ENCODE data around the gene SH3RF1. TPM values are rescaled to one million over a fixed set of nuclear protein-coding genes. Genes with fewer than 3 reads are reported as not detected.
"Not testable (repeated sequence)": the region's sequence is repeated elsewhere in the genome, so short reads cannot be mapped to it uniquely, and the experiment has no call there.

Gene SH3RF1
- polyA plus RNA-seq, 3 donors: 30.0 to 34.9 (median 30.1) TPM

DNA sequence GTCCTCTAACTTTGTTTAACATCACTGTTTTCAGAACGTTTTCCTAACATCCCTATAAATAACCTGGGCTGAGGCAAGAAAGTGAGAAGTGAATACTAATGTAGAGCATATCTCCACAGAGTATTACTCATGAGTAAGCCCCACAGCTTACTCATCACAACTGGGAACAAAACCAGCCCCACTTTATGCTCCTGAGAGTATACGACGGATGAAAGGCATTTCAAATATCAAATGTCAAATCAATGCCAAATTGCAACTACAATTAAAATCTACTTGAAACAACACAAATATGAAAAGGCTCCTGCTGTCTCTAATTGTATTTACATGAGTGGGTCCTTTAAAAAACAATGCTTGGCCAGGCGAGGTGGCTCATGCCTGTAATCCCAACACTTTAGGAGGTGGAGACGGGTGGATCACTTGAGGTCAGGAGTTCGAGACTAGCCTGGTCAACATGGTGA, 41.2 kb downstream of the SH3RF1 start:
- DNase-seq (ENCODE audit: low read depth in 3 of 3, low spot score in 2 of 3): no peak

DNA sequence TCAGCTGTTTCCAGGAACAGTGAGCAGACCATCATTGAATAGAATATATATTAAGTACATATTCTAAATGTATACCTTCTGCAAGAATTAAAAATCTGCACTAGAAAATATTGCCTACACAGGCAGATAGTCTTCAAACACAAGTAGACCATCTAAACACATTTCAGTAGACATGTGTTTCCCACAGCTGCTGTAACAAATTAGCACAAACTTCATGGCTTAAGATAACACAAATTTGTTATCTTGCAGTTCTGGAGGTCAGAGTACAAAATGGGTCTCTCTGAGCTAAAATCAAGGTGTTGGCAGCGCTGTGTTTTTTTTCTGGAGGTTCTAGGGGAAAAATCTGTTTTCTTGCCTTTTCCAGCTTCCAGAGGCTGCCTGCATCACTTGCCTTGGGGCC, 42.7 kb downstream of the SH3RF1 start:
- no peak for DNase-seq (ENCODE audit: low read depth in 3 of 3, low spot score in 2 of 3)

DNA sequence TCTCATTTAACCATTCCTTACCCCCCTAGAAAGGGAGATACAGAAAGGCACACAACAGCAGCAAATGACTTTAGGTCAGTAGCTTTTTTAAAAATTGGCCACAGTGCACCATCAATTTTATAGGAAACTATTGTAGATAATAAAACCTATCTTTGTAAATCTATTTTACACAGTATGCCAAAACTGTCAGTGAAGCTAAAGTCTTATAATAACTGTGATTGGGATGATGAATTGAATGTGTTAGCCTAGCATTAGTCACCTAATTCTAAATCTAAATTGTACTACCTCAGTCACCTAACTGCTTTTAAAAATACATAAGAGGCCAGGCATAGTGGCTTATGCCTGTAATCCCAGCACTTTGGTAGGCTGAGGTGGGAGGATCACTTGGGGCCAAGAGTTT, 44.2 kb downstream of the SH3RF1 start:
- DNase-seq (ENCODE audit: low read depth in 3 of 3, low spot score in 2 of 3): no peak

DNA sequence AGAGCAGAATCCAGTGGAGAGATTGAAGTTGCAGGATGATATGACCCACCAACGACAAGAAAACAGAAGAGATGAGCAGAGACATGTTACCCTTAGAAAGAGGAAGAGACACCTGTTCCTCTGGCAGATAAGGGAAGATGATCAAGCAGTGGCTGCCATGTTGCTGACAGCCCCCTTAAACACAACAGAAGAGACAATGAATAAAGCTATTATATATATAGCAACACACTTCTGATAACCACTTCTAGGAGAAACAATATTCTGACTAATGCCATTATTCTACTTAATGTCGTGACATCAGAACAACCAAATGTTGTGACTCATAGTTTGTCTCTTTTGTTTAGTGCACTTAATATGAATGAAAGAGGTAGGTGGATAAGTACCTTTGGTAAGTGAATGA, 44.9 kb downstream of the SH3RF1 start:
- no peak for DNase-seq (ENCODE audit: low read depth in 3 of 3, low spot score in 2 of 3)

DNA sequence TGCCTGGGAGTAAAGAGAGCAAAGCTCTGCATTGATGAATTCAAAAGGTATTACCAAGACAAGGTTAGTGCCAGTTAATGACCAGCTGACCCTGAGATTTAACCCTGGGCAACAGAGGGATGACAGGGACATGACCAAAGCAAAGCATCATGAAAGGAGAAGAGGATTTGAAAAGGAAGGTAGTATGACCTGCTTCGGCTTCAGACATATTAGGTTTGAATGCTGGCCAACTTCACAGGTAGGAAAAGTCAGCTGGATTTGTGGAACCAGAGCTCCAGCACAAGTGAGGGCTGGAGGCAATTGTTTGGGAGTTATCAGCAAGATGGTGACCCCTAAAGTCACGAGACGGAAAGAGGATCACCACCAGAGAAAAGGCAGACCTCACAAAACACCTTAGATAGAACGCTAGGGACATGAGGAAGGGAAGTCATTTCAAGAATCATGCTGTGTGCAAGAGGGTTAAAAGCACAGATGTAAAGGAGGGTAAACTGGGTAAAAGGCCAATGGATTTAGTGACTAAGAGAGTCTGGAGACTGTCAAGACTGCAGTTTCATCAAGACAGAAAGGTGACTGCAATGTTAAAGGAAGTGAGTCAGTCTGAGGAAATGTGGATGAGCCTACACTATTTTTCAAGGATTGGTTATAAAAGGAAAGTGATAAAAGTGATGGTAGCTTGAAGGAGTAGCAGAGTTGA, 45.6 kb downstream of the SH3RF1 start:
- DNase-seq (ENCODE audit: low read depth in 3 of 3, low spot score in 2 of 3): no peak

DNA sequence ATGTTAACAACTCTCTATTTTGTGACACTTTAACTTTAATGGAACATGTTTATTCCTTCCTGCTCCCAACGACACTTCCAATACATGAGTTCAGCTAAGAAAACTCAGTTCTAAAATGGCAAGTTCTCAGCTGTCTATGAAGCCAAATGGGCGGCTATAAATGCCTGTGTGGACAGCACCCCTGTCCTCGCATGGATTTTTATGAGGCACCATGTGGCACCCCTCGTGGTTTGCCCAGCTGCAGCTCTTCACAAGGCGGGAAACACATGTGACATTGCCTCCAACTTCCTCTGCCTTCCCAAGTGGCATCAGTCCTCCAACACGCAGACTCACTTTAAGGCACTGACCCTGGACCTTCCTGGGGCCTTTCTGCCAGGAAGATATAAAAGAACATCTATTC, 48.0 kb downstream of the SH3RF1 start:
- no peak for DNase-seq (ENCODE audit: low read depth in 3 of 3, low spot score in 2 of 3)

DNA sequence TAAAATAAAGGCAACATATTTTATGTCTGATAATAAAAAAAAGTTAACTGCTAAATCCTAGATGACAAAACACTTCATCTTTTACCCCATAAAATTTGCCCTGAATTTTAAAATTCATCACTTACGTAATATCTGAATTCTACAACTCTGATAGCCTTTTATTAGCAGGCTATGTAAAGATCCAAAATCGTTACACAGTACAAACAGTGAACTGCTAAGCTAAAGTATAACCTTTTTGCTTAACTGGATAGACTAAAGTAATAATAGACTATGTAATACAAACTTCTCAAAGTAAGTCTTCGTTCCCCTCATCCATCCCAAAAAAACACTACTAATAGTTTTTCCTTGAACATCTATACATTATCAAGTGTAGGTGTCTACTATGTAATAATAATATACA, 49.1 kb downstream of the SH3RF1 start:
- no peak for DNase-seq (ENCODE audit: low read depth in 3 of 3, low spot score in 2 of 3)

DNA sequence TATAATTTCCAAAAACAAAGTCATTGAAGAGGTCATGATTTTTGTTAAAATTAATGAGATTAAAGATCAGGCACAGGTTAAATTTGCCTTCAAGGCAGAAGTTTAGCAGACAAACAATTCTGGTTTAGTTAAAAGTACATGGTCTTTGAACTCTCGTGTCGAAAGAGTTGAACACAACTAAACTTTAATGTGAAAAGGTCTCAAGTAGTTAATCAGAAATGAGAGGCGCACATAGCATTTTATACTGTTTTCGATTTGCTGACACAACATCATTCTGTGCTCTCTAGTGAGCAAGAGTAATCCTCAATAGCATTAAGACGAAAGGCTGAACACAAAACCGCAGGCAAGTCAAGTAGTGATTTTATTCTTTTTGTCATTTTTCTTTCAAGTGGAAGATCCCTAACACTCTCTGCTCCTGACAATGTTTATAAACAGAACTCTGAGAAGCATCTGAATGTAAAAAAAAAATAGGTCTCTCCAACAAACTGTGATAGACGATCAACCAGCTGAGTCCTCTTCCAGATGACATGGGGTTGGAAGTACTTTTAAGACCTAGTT, 49.8 kb downstream of the SH3RF1 start:
- DNase-seq (ENCODE audit: low read depth in 3 of 3, low spot score in 2 of 3): no peak

DNA sequence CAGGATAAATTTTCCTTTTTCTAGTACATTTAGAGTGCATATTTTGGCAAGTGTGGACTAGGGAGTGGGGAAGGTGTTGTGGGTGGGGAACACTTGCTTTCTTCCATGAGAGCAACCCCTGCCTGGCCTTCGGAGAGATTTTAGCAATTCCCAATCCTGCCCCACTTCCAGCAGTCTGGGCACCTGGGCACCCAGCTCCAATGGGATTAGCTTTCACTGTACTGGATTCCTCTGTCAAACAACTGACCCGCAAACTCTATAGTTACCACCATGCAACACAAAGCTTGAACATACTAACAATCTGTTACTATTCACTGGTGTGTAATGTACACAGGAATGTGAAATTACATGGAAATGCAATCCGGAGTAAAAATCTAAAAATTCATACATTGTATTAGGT, 50.3 kb downstream of the SH3RF1 start:
- no peak for DNase-seq (ENCODE audit: low read depth in 3 of 3, low spot score in 2 of 3)

DNA sequence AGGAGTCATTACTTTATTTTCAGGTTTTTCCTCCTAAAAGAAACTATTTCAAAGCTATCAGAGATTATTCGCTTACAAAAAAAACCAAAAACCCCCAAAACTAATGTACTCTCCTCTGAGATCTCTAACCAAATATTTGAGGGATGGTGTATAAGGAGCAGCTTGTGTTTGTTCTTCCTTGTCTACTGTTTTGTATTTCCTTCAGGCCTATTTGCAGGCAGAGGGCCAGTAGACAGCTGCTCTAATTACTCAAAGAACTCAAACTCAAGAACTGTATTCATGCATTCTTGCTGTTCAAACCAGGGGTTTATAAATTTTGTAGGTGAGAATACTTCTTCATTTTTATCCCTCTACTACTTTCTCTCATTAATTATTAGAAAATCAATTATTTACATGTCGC, 51.3 kb downstream of the SH3RF1 start:
- no peak for DNase-seq (ENCODE audit: low read depth in 3 of 3, low spot score in 2 of 3)

DNA sequence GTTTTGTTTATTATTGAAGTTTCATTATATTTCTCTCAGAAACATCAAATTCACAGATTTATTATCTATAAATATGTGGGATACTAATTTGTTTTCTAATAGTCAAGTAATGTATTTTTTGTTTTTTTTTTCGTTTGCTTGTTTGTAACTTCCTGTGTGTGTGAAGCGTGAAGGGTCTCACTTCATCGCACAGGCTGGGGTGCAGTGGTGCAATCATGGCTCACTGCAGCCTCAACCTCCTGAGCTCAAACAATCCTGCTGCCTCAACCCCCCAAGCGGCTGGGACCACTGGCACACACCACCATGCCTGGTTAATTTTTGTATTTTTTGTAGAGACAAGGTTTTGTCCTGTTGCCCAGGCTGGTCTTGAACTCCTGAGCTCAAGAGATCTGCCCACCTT, 55.1 kb downstream of the SH3RF1 start:
- no peak for DNase-seq (ENCODE audit: low read depth in 3 of 3, low spot score in 2 of 3)

DNA sequence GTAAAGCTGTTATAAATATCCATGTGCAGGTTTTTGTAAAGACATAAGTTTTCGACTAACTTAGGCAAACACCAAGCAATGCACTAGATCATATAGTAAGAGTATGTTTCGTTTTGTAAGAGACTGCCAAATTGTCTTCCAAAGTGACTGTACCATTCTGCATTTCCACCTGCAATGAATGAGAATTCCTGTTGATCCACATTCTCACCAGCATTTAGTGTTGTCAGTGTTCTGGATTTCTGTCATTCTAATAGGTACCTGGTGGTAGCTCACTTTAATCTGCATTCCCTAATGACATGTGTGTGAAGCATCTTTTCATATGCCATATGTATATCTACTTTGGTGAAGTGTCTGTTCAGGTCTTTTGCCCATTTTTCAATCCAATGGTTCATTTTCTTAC, 57.8 kb downstream of the SH3RF1 start:
- DNase-seq (ENCODE audit: low read depth in 3 of 3, low spot score in 2 of 3): no peak

DNA sequence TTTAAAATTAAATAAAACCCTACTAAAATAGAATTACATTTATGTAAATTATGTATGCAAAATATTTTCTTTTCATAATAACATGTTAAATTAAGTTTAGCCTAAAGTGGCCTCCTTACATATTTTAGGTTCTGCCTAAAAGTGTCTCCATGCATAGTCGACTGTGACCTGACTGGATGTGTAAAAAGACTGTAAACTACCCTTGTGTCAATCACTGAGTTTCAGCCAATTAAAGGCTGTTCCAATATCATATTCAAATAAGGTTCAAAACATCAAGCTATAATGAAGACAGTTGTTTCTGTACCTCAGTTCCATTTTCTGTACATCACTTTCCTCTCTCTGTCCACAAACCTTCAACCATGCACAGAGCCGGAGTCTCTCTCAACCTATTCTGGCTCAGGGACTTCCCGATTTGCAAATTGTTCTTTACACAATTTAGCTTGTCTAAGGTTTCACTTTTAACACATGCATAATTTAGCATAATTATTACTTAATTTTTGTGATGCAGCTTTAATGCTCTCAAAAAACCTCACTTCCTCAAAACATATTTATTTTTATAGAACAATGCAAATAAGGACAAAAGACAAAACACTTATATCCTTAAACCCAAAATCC, 60.1 kb downstream of the SH3RF1 start:
- DNase-seq (ENCODE audit: low read depth in 3 of 3, low spot score in 2 of 3): no peak

DNA sequence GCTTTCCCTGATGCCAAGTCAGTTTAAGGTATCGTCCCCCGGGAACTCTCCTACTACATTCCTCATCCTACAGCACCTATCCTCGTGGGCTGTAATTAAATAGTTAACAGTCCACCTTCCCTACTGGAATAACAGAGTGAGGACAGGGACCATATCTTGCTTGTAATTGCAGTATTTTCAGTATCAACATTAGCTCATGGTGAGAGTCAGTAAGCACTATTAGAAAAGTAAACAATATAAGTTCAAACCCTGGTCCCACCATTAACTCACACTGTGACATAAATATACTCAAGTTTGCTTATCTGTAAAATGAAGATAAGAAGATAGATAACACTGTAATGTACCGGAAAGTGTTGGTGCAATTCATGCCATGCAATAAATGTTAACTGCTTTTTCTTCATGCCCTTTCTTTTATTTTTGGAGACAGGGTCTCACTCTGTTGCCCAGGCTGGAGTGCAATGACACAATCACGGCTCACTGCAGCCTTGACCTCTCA, 61.3 kb downstream of the SH3RF1 start:
- DNase-seq (ENCODE audit: low read depth in 3 of 3, low spot score in 2 of 3): no peak

DNA sequence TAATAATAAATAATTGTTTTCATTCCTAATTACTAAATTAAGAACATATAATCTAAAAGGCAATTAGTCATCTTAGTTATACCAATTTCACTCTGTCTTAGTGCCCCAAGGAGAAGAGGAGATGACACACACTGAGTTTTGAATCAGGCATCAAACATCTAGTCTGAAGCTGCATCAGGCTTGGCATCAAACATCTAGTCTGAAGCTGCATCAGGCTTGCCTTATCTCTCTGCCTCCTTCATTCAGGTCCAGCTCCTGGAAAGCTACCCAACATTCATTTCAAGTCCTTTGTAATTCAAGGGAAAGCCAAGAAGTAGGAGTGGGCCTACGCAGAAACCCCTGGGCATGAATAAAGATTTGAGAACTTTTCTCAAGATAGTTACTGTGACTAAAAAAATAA, 62.2 kb downstream of the SH3RF1 start:
- no peak for DNase-seq (ENCODE audit: low read depth in 3 of 3, low spot score in 2 of 3)

DNA sequence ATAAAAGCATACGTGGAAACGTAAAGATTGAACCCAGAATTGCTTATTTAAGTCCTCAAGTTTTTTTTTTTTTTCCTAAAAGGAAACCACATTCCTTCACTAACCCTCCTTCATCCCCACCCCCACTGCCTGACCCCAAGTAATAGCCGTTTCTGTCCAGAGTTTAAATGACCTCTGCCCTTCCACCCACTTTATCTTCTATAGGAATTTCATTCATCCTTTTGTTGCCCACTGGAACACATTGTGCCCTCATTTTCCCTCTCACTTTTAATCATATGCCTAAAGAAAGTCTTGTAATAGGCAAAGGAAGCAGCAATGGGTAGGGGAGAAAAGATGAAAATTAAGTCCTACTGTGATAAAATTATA, 62.7 kb downstream of the SH3RF1 start:
- no peak for DNase-seq (ENCODE audit: low read depth in 3 of 3, low spot score in 2 of 3)

DNA sequence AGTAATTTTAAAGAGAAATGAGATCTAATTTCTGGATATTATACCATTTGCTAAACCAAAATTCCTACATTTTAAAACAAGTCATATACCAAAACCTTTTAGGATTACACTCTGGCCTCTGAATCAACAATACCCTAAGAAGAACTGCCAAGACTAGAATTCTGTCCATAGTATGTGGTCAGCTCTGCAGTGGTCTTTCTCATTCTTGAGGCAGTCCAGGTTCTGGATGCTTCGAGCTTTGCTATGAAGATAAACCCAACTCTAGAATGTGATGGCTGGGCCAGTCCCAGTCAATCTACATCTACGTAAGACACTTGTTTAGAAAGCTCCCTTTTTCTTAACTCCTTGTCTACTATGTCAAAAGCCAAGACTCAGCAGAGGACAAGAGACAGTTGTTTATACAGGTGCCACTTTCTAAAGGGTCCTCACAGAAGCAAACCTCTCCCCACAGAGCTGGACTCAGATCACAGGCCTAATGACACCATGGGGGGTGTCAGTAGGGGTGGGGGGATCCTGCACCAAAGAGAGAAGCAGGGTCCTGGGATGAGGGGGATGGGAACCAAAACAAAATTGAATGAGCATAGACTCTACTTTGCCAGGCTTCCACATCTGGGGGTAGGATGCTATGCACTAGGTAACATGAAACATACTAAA, 63.2 kb downstream of the SH3RF1 start:
- no peak for DNase-seq (ENCODE audit: low read depth in 3 of 3, low spot score in 2 of 3)

DNA sequence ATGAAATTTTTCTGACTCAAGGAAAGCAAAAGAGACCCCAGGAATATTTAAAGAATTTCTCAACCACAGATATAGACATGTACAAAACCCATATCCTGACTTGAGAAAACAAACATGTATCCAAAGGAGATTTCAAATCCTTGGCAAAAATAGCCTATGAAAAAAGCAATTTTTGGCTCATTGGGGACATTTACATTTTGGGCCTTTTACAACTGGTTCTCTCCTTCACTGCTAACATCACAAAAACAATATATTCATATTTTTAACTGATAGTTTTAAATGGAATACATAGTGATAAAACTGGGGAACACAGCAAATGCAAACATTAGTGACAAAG, 65.0 kb downstream of the SH3RF1 start:
- DNase-seq (ENCODE audit: low read depth in 3 of 3, low spot score in 2 of 3): no peak

DNA sequence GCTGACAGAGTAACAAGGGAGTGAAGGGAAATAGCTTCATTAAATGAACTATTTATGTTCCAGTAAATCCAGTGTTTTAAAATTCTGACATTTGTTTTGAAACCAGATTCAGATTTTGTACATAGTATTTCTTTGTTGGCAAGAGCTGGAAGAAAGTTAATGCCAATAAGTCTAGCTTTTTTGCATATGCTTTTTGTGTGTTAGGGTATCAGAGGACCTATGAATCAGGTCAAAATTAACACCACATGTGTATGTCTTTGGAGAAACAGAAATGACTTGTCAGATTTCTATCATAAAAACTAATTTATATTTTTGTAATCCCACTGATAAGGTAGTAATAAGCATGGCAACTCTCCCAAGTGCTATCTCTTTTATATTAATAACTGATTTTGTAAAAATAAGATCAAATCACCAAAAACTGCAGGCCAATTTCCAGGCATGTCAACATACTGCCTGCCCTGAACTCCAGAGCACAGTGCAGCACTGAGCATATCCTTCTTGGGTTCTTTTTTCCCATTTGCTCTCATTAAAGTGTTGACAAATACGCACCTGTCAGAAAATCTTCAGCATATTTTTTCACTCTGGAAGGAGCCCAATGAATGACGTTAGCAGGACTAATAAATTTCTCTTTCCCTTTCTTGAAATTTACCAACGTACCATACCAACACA, 65.5 kb downstream of the SH3RF1 start:
- DNase-seq (ENCODE audit: low read depth in 3 of 3, low spot score in 2 of 3): no peak

DNA sequence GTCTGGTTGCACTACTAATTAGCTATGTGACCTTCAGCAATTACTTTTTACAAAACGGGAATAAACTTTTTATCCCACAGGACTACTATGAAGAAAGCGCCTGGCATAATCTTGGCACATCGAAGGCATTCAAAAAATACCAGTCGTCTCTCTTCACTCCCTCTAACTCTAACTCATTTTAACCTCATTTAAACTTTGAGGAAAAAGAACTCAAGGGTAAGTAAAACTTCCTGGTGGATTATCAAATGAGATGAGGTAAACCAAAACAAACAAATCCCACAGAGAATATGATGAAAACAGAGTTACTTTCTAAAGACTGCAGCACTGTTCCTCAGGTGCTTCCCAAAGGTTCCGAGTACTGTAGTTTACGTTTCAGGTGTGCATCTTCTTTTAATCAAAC, 66.9 kb downstream of the SH3RF1 start:
- no peak for DNase-seq (ENCODE audit: low read depth in 3 of 3, low spot score in 2 of 3)

DNA sequence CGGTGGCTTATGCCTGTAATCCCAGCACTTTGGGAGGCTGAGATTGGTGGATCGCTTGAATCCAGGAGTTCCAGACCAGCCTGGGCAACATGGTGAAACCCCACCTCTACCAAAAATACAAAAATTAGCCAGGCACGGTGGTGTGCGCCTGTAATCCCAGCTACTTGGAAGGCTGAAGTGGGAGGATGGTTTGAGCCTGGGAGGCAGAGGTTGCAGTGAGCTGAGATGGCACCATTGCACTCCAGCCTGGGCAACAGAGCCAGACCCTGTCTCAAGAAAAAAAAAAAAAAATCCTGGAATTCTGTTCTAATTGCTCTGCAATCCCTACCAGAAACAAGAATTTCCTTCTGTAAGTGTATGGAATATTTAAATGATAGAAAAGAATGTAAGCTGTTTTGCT, 67.5 kb downstream of the SH3RF1 start:
- not testable (repeated sequence) for DNase-seq (ENCODE audit: low read depth in 3 of 3, low spot score in 2 of 3)
